Mononuclear cell (primary cell): ENCODE data around the gene FUNDC2. TPM values are rescaled to one million over a fixed set of nuclear protein-coding genes. Genes with fewer than 3 reads are reported as not detected.
A peak's percentile ranks its signal among the peaks of the same experiment; 100 is the strongest.

Experiments
- H3K27me3 ChIP-seq: 2 replicates; pipeline ENCODE4 v1.6.0; 2011; ENCODE audit warnings: low read length, control low read depth; ENCODE audit not compliant: insufficient read depth
- H3K4me1 ChIP-seq: 2 replicates; pipeline ENCODE4 v1.5.1; 2011; ENCODE audit warnings: mild to moderate bottlenecking, low read length, control low read depth; ENCODE audit not compliant: insufficient read depth
- H3K4me3 ChIP-seq: 2 replicates; pipeline ENCODE4 v1.5.1; 2011; ENCODE audit warnings: mild to moderate bottlenecking, low read length, moderate library complexity
- H3K9me3 ChIP-seq: 2 replicates; pipeline ENCODE4 v1.5.1; 2011; ENCODE audit warnings: low read depth, mild to moderate bottlenecking, control low read depth, low read length
- total RNA-seq: library from RNA; depleted of rRNA; stranded (reverse); fragments of >200 nt; gene quantifications from one replicate; pipeline ENCODE4 v1.2.3, GENCODE V29; 2012

FUNDC2 gene
- total RNA-seq, 1 donor, result 40.2 TPM

GRCh38 chrX:155046811-155047528 lies 20.3 kb downstream of the FUNDC2 start:
- Histone ChIP-seq H3K9me3 (no peaks in the 10 kb centered on the region), H3K27me3 (no peaks in the 10 kb centered on the region)

DNA sequence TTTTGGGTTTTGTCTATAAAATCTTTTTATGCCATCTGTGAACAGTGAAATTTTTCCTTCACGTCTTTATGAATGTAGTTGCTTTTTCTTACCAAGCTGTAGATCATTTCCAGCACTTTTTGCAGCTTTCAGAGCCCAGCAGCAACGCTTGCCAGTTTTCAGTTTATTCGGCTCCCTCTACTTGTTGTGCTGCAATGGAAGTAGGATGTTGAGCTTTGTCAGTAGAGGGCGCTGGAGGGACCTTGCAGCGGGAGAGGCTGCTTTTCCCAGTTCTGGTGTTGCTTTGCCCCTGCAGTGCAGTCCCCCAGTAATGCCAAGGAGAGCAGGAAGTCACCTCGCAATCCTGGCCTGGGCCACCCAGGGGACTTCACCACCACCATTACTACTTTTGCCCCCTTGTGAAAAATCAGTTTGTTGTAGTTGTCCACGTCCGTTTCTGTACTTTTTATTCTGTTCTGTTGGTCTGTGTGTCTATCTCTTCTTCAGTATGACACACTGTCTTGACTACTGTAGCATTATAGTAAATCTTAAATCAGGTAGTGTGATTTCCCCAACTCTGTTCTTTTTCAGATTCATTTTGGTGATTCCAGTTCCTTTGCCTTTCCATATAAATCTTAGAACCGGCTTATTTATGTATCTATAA lies 22.5 kb downstream of the FUNDC2 start:
- no peaks in the 10 kb centered on the region for H3K9me3 ChIP-seq
- H3K27me3 ChIP-seq, result no peaks in the 10 kb centered on the region
- no peaks in the 10 kb centered on the region for H3K4me1 ChIP-seq
- no peak overlapping the region for H3K4me3 ChIP-seq

More at GRCh38 chrX:155046811-155047528, 20.3 kb downstream of the FUNDC2 start:
- no peaks in the 10 kb centered on the region for H3K4me1 ChIP-seq
- no peak overlapping the region for H3K4me3 ChIP-seq

DNA sequence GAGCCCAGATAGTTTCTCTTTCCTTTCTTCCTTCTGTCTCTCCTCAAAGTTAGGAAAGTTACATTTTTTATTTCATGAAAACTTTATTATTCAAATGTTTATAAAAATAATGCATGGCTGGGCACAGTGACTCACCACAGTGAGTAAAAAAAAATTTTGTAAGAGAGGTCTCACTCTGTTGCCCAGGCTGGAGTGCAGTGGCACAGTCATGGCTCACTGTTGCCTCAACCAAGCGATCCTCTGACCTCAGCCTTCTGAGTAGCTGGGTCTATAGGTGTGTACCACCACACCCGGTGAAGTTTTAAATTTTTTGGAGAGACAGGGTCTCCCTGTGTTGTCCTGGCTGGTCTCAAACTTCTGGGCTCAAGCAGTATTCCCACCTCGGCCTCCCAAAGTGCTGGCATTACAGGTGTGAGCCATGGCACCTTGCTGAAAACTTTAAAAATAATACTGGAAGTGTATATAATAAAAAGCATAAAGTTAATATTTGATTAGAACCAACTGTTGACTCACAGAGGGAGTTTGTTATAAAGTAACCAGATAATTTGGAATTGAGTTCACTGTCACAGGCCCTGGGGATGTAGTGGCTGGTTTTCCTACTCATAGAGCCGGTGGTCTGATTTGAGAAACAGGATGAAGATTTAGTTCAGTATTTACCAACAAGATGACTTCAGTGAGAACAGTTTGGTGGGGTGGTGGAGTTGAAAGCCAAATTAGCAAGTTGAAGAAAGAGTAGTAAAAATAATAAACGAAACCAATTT lies 26.3 kb downstream of the FUNDC2 start:
- Histone ChIP-seq H3K4me1 (peaks cover 11% of the 10 kb centered on the region), H3K9me3 (no peaks in the 10 kb centered on the region), H3K27me3 (no peaks in the 10 kb centered on the region), H3K4me3 (no peak overlapping the region)

GRCh38 chrX:155053656-155054055 lies 27.0 kb downstream of the FUNDC2 start:
- peaks cover 11% of the 10 kb centered on the region for H3K4me1 ChIP-seq
- no peaks in the 10 kb centered on the region for H3K9me3 ChIP-seq
- H3K27me3 ChIP-seq, result no peaks in the 10 kb centered on the region
- no peak overlapping the region for H3K4me3 ChIP-seq

GRCh38 chrX:155054255-155054654 lies 27.6 kb downstream of the FUNDC2 start:
- no peaks in the 10 kb centered on the region for H3K27me3 ChIP-seq

GRCh38 chrX:155055494-155055893 lies 28.9 kb downstream of the FUNDC2 start:
- Histone ChIP-seq H3K27me3 (no peaks in the 10 kb centered on the region), H3K4me3 (no peak overlapping the region), H3K4me1 (peaks cover 11% of the 10 kb centered on the region), H3K9me3 (no peaks in the 10 kb centered on the region)

More at GRCh38 chrX:155054255-155054654, 27.6 kb downstream of the FUNDC2 start:
- no peaks in the 10 kb centered on the region for H3K9me3 ChIP-seq
- peaks cover 11% of the 10 kb centered on the region for H3K4me1 ChIP-seq
- no peak overlapping the region for H3K4me3 ChIP-seq

GRCh38 chrX:155056471-155056870 lies 29.8 kb downstream of the FUNDC2 start:
- H3K4me1 ChIP-seq, result peaks cover 11% of the 10 kb centered on the region
- H3K9me3 ChIP-seq, result no peaks in the 10 kb centered on the region
- no peaks in the 10 kb centered on the region for H3K27me3 ChIP-seq
- no peak overlapping the region for H3K4me3 ChIP-seq

DNA sequence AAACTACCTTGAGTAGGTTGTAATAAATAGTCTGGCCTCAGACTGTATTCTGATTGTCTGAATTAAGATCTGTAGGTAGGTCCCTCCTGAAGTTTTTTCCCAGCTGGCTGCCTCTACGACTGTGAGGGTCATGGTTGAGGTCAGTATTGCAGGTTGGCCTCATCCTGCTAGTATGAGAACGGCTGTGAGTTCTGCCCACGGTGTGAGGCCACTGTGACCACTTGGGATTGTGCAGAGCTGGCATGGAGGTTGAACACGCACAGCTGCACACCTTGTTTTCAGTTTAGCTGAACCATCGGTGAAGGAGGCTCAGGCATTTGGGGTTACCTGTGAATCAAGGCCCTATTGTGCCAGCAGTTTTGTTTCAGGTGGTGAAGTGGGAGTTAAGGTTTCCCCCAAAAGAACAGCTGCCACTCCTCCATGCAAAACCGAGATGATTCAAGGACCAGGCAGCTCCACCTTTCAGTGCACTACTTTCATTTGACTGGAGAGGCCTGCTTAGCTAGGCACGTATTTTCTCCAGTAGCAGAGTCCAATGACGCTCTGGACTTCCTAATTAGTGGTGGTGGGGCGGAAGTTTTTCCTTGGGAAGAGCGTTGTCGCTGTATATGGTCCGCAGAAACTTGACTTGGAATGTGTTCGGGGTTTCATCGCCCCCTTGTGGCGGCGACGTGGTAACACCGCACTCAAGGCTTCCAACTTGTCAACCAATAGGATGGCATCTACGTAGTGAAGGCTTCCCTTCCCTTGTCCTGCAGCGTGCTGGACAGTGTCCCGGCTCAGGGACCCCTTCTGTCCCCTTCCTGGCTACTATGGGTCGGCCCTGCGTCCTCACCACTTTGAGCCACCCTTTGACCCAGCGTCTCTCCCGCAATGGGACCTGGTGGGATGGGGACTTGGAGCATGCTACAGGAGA lies 30.5 kb downstream of the FUNDC2 start:
- peaks cover 11% of the 10 kb centered on the region for H3K4me1 ChIP-seq
- H3K27me3 ChIP-seq, result no peaks in the 10 kb centered on the region
- H3K4me3 ChIP-seq, result no peak overlapping the region
- no peaks in the 10 kb centered on the region for H3K9me3 ChIP-seq

DNA sequence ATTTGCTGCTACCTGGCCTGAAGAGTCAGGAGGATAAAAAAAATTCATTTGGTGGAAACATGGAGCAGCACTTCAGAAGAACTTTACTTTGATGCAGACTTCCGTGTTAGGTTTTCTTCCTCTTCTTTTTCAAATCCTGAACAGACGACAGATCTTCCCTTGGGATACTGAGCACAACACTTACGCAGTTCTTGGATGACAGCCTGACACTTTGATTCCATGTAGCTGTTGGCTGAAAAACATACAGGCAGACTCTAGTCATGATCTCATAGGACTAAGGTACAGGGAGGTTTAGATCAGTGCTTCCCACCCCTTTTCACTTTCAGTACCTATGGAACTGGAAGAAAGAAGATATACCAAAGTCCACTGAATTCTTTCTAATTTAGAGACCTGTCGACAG lies 35.1 kb downstream of the FUNDC2 start:
- H3K4me1 ChIP-seq, result peaks cover 11% of the 10 kb centered on the region
- no peaks in the 10 kb centered on the region for H3K9me3 ChIP-seq

DNA sequence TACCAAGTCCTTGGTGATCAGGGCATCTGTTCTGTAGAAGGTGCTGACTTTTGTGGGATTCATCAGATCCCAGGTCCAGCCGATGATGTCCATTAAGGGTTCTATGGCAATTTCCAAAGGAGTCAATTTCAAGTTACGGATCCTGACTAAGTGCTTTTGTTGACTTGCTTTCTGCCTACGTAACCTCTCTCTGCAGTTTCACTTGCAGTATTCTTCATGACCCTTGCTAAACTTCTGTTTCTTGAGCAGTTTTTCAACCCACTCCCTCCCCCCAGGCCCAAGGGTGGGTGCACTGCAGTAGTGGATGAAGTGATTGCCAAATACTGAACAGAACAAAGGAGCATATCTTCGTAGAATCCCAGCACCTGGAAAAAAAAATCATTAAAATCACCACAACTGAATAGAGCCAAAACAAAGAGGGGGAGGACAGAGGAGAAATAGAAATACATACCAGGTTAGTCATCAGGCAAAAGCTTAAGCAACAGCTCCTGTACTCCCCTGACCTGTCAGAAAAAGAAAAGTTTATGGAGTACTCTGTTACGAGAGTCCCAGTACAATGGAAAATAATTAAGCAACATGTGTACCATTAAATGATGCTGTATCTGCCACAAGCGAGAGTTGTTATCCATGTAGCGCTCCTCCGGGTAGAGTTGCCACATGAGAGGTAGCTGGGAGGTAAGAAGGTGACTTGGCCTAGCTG lies 38.5 kb downstream of the FUNDC2 start:
- peaks cover 10% of the 10 kb centered on the region for H3K4me1 ChIP-seq
- no peaks in the 10 kb centered on the region for H3K9me3 ChIP-seq
- no peaks in the 10 kb centered on the region for H3K27me3 ChIP-seq
- H3K4me3 ChIP-seq, result no peak overlapping the region

More for the DNA sequence above, 35.1 kb downstream of the FUNDC2 start:
- no peaks in the 10 kb centered on the region for H3K27me3 ChIP-seq
- H3K4me3 ChIP-seq, result no peak overlapping the region

GRCh38 chrX:155068165-155068564 lies 41.5 kb downstream of the FUNDC2 start:
- Histone ChIP-seq H3K27me3 (no peaks in the 10 kb centered on the region), H3K4me3 (no peak overlapping the region), H3K9me3 (no peaks in the 10 kb centered on the region), H3K4me1 (peaks cover 19% of the 10 kb centered on the region)

GRCh38 chrX:155069414-155069813 lies 42.8 kb downstream of the FUNDC2 start:
- H3K27me3 ChIP-seq, result no peaks in the 10 kb centered on the region
- peaks cover 19% of the 10 kb centered on the region for H3K4me1 ChIP-seq
- H3K4me3 ChIP-seq, result no peak overlapping the region
- no peaks in the 10 kb centered on the region for H3K9me3 ChIP-seq

- Histone ChIP-seq H3K4me3 (peak overlapping the region; percentile 60), H3K27me3 (no peaks in the 10 kb centered on the region), H3K4me1 (peaks cover 19% of the 10 kb centered on the region), H3K9me3 (no peaks in the 10 kb centered on the region)
Observed at GRCh38 chrX:155070038-155070437, 43.4 kb downstream of the FUNDC2 start.

GRCh38 chrX:155070663-155070974 lies 44.0 kb downstream of the FUNDC2 start:
- Histone ChIP-seq H3K4me3 (peak overlapping the region; percentile 60), H3K27me3 (no peaks in the 10 kb centered on the region), H3K9me3 (no peaks in the 10 kb centered on the region), H3K4me1 (peaks cover 19% of the 10 kb centered on the region)
